ENCODE measurements around the gene SEC23B.
"Not testable (repeated sequence)": the region's sequence is repeated elsewhere in the genome, so short reads cannot be mapped to it uniquely, and the experiment has no call there.

Gene SEC23B

GRCh38 chr20:18526761-18527160 is 19.0 kb downstream of the SEC23B start:
- not testable (repeated sequence) for DNase-seq

- DNase-seq, result no peak
These were observed 19.6 kb downstream of the SEC23B start for GRCh38 chr20:18527339-18527738.

GRCh38 chr20:18527836-18528235 is 20.1 kb downstream of the SEC23B start:
- DNase-seq, result no peak

- no peak for DNase-seq
These were observed 21.3 kb downstream of the SEC23B start for GRCh38 chr20:18529041-18529440.

- DNase-seq, result no peak
These were observed 24.9 kb downstream of the SEC23B start for GRCh38 chr20:18532626-18533025.

- no peak for DNase-seq
These were observed 25.8 kb downstream of the SEC23B start for GRCh38 chr20:18533491-18533890.

GRCh38 chr20:18533978-18534644 is 26.4 kb downstream of the SEC23B start:
- no peak for DNase-seq

GRCh38 chr20:18537651-18538050 is 29.9 kb downstream of the SEC23B start:
- DNase-seq, result no peak

- no peak for DNase-seq
These were observed 34.0 kb downstream of the SEC23B start for GRCh38 chr20:18541741-18542140.

- no peak for DNase-seq
These were observed 35.5 kb downstream of the SEC23B start for GRCh38 chr20:18543216-18543615.

GRCh38 chr20:18543932-18544331 is 36.2 kb downstream of the SEC23B start:
- DNase-seq, result no peak

- no peak for DNase-seq
These were observed 37.8 kb downstream of the SEC23B start for GRCh38 chr20:18545566-18545965.

- no peak for DNase-seq
These were observed 40.7 kb downstream of the SEC23B start for GRCh38 chr20:18548465-18548864.

- DNase-seq, result no peak
These were observed 46.0 kb downstream of the SEC23B start for GRCh38 chr20:18553746-18554145.

- peak; percentile 81 to 93 (median 86) for DNase-seq
These were observed 59.4 kb downstream of the SEC23B start, which contains the start of gene SMIM26 for GRCh38 chr20:18566892-18567738. Gene SMIM26, plus strand, starts transcription at chr20:18567432. Its CDS starts 47 bp downstream, at chr20:18567479.

GRCh38 chr20:18567739-18568091 is 60.0 kb downstream of the SEC23B start:
- no peak for DNase-seq

- DNase-seq, result no peak
These were observed 63.3 kb downstream of the SEC23B start for GRCh38 chr20:18571009-18571408.

GRCh38 chr20:18571578-18571977 is 63.8 kb downstream of the SEC23B start:
- DNase-seq, result no peak

- DNase-seq, result no peak
These were observed 70.2 kb downstream of the SEC23B start for GRCh38 chr20:18577942-18578341.

- no peak for DNase-seq
These were observed 70.8 kb downstream of the SEC23B start for GRCh38 chr20:18578581-18578980.

- DNase-seq, result no peak
These were observed 72.3 kb downstream of the SEC23B start for GRCh38 chr20:18580012-18580411.

GRCh38 chr20:18585134-18585533 is 77.4 kb downstream of the SEC23B start:
- no peak for DNase-seq

- peak; percentile 33 to 73 (median 56) for DNase-seq
These were observed 80.2 kb downstream of the SEC23B start, which contains the start of gene DTD1 for GRCh38 chr20:18587665-18588573. Gene DTD1, plus strand, starts transcription at chr20:18588054. Its CDS starts 19 bp downstream, at chr20:18588073.
